Spleen (tissue), 7 donors: Measurements from ENCODE around the gene OR56A1.

Experiments
- CTCF ChIP-seq, 11 experiments: fragments of 200-600 bp in 7 of 11; fragments of 450-650 bp in 4 of 11; sonication (generic) in 4 of 11; IDR thresholded peaks in 8 of 11; conservative IDR thresholded peaks in 3 of 11; 1 replicate in 7 of 11; 2 replicates in 4 of 11; pipeline versions ENCODE4 v1.4.0 to v1.8.0; 2016 to 2021; ENCODE audit warnings: antibody characterized with exemption in 11 of 11, inconsistent platforms in 4 of 11, mild to moderate bottlenecking in 1 of 11
- POLR2A ChIP-seq, 3 donors: fragments of 450-650 bp; IDR thresholded peaks; one replicate each; pipeline ENCODE4 v1.5.1; 2017; ENCODE audit warnings: antibody characterized with exemption in 3 of 3, mild to moderate bottlenecking in 1 of 3
- POLR2AphosphoS5 ChIP-seq, 3 donors: sonication (generic); formaldehyde crosslinking; IDR thresholded peaks; one replicate each; pipeline ENCODE4 v1.5.1; 2017; ENCODE audit warnings: antibody characterized with exemption in 3 of 3
- donor health status: DM: no; HTN: no; CAD: no; lungs with moderate emphysema.
- donor health status: DM: no; HTN: no; CAD: no.
- donor health status: DM: no; HTN: no; CAD: no.

- TF ChIP-seq CTCF (IDR thresholded peaks at IDR 0.05 in 8 of 11, conservative IDR thresholded peaks at IDR 0.05 in 3 of 11) (no peak), POLR2A (IDR thresholded peaks at IDR 0.05) (no peak), POLR2AphosphoS5 (IDR thresholded peaks at IDR 0.05) (no peak)
These were observed at the start of gene OR56A1 for GRCh38 chr11:6030708-6031405.
